PC-9 (cell line): ENCODE results near the gene MXD4. TPM values are rescaled to one million over a fixed set of nuclear protein-coding genes. Genes with fewer than 3 reads are reported as not detected.

ENCODE experiments used
- BruUV-seq: library from RNA; stranded (reverse); fragments of 400-500 nt; replicated peaks from 2 replicates; lab custom pipeline; 2021; lab: Mats Ljungman, UMichigan
- CTCF ChIA-PET: fragments of 300-600 bp; sonication (Branson Sonifier 250); formaldehyde crosslinking; loops from one replicate; lab custom pipeline; 2022; ENCODE audit warnings: antibody characterized with exemption; lab: Charles Lee
- POLR2A ChIA-PET: fragments of 300-600 bp; sonication (Branson Sonifier 250); formaldehyde crosslinking; loops from one replicate; lab custom pipeline; 2022; ENCODE audit warnings: antibody characterized with exemption; ENCODE audit not compliant: unreplicated experiment; lab: Charles Lee
- DNase-seq, 2 experiments: peaks; one replicate each; pipeline versions ENCODE4 v3.0.0 to v3.0.0-alpha.2; 2015 to 2022; ENCODE audit warnings: mixed read lengths in 1 of 2
- H2AFZ ChIP-seq: fragments of 200-600 bp; sonication (generic); 2 replicates; pipeline ENCODE4 v1.8.1; 2017; ENCODE audit warnings: antibody characterized with exemption
- H3F3A ChIP-seq: fragments of 200-600 bp; sonication (generic); 2 replicates; pipeline ENCODE4 v1.8.1; 2017; ENCODE audit warnings: antibody characterized with exemption, mild to moderate bottlenecking, low read depth; ENCODE audit not compliant: insufficient read depth
- H3K27ac ChIP-seq: fragments of 200-600 bp; sonication (generic); 2 replicates; pipeline ENCODE4 v1.6.1; 2016; ENCODE audit warnings: mixed run types
- H3K27me3 ChIP-seq: fragments of 200-600 bp; sonication (generic); 2 replicates; pipeline ENCODE4 v1.6.1; 2016; ENCODE audit warnings: low read depth, mixed run types; ENCODE audit not compliant: insufficient read depth
- H3K36me3 ChIP-seq: fragments of 200-600 bp; sonication (generic); 2 replicates; pipeline ENCODE4 v1.6.1; 2016; ENCODE audit warnings: low read depth, mixed run types
- H3K4me1 ChIP-seq: fragments of 200-600 bp; sonication (generic); replicated peaks from 2 replicates; pipeline ENCODE4 v1.6.1; 2016; ENCODE audit warnings: mixed run types; ENCODE audit not compliant: insufficient read depth
- H3K4me2 ChIP-seq: fragments of 200-600 bp; sonication (generic); 2 replicates; pipeline ENCODE4 v1.6.1; 2017; ENCODE audit warnings: mixed run types
- H3K4me3 ChIP-seq: fragments of 200-600 bp; sonication (generic); 2 replicates; pipeline ENCODE4 v1.6.1; 2016; ENCODE audit warnings: mixed run types
- H3K79me2 ChIP-seq: fragments of 200-600 bp; sonication (generic); 2 replicates; pipeline ENCODE4 v1.6.1; 2017; ENCODE audit warnings: low read depth, mixed run types
- H3K9me2 ChIP-seq: fragments of 200-600 bp; sonication (generic); 2 replicates; pipeline ENCODE4 v1.8.1; 2017; ENCODE audit warnings: mild to moderate bottlenecking; ENCODE audit not compliant: insufficient read depth
- H3K9me3 ChIP-seq: fragments of 200-600 bp; sonication (generic); 2 replicates; pipeline ENCODE4 v1.8.1; 2016; ENCODE audit warnings: low read depth; ENCODE audit not compliant: insufficient read depth
- H4K20me1 ChIP-seq: fragments of 200-600 bp; sonication (generic); 2 replicates; pipeline ENCODE4 v1.8.1; 2017; ENCODE audit not compliant: insufficient read depth
- EZH2 ChIP-seq: fragments of 200-600 bp; sonication (generic); IDR thresholded peaks from 2 replicates; pipeline ENCODE4 v1.8.0; 2017; ENCODE audit warnings: antibody characterized with exemption, low read depth
- intact Hi-C: fragments of 100-400 bp; cut with micrococcal nuclease; formaldehyde crosslinking; loops from one replicate; pipeline ENCODE4 v1.10.0; 2022; ENCODE audit not compliant: unreplicated experiment
- total RNA-seq: library from RNA; stranded (reverse); gene quantifications from 2 replicates; pipeline ENCODE4 v1.2.3, GENCODE V29; 2021
- TF ChIP-seq, protein P1 (sequence below): fragments of 200-600 bp; sonication (generic); conservative IDR thresholded peaks from 2 replicates; pipeline ENCODE4 v1.6.1; 2017; ENCODE audit warnings: mixed run types, antibody characterized with exemption, mild to moderate bottlenecking, moderate library complexity

The MXD4 gene
- total RNA-seq, 1 experiment from 2014 or later: 37.0 TPM

DNA sequence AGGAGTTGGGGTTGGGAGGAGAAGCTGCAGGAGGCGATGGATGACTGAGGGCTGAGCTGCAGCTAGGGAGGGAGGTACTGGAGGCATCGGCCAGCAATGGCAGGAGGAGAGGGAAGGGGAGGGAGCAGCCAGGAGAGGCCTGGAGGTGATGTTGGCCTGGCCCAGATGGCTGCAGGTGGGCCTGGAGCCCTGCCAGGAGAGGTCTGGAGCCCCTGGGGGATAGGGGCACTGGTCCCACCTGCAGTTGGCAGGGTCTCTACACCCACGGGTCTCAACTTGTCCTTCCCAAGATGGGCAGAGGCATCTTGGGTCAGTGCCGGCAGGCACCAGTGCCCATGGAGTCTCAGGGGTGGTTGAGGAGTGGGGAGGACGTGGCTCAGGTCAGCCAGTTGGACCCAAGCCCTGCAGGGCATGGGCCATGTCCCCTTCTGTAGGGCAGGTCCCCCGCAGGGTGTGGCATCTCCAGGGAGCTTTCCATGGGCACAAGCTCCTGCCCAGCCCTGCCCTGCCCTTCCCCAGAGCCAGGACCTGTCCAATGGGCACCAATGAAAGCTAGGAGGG is 2.7 kb upstream of the MXD4 start:
- Histone ChIP-seq H4K20me1 (no peaks in the 10 kb centered on the region), H3K27me3 (peaks cover 27% of the 10 kb centered on the region), H3K4me3 (no peak overlapping the region), H3F3A (no peaks in the 10 kb centered on the region), H3K79me2 (no peaks in the 10 kb centered on the region), H3K27ac (no peak overlapping the region), H3K4me2 (no peak overlapping the region), H3K9me3 (no peaks in the 10 kb centered on the region), H2AFZ (no peak overlapping the region), H3K9me2 (no peaks in the 10 kb centered on the region), H3K36me3 (no peaks in the 10 kb centered on the region), H3K4me1 (peaks cover 9% of the 10 kb centered on the region; the same call in 1 of the 2 replicates)
- TF ChIP-seq, protein P1, sequence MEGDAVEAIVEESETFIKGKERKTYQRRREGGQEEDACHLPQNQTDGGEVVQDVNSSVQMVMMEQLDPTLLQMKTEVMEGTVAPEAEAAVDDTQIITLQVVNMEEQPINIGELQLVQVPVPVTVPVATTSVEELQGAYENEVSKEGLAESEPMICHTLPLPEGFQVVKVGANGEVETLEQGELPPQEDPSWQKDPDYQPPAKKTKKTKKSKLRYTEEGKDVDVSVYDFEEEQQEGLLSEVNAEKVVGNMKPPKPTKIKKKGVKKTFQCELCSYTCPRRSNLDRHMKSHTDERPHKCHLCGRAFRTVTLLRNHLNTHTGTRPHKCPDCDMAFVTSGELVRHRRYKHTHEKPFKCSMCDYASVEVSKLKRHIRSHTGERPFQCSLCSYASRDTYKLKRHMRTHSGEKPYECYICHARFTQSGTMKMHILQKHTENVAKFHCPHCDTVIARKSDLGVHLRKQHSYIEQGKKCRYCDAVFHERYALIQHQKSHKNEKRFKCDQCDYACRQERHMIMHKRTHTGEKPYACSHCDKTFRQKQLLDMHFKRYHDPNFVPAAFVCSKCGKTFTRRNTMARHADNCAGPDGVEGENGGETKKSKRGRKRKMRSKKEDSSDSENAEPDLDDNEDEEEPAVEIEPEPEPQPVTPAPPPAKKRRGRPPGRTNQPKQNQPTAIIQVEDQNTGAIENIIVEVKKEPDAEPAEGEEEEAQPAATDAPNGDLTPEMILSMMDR: no peak
- no peak for TF ChIP-seq EZH2
- CTCF ChIA-PET: no interaction called here
- intact Hi-C loops: loop anchor here (5.0 kb wide), 1 partner anchor 203 kb away; the partner anchor contains the start of gene RNF4
- POLR2A ChIA-PET: no interaction called here
- no peak for DNase-seq
- BruUV-seq: no TSS peak

DNA sequence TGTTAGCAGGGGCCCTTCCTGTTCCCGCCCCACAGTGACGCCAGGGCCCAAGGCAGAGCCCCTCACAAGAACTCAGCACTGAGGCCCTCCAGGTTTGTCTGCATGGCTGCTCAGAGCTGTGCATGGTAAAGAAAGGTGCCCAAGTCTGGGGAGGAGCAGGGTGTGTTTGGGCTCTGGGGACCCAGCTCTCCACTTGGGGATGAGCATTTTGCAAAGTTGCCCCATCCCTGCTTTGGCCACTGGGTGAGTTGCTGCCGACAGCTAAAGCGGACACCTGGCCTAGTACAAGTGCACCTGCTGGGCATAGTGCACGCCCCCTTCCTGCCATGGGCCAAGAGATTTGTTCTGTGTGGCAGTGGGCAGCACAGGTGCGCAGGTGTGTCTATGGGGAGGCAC is 2.0 kb upstream of the MXD4 start:
- H3K4me2 ChIP-seq: no peak overlapping the region
- intact Hi-C loops: loop anchor here (2.0 to 5.0 kb wide), 2 partner anchors 149 to 203 kb away; partner anchors contain the start of gene RNF4
- no TSS peak for BruUV-seq
- ChIA-PET CTCF (no interaction called here), POLR2A (no interaction called here)
- DNase-seq: no peak
- no peaks in the 10 kb centered on the region for H3F3A ChIP-seq
- H3K27me3 ChIP-seq: peaks cover 20% of the 10 kb centered on the region
- TF ChIP-seq, protein P1: no peak
- TF ChIP-seq EZH2: no peak
- H4K20me1 ChIP-seq: no peaks in the 10 kb centered on the region
- no peaks in the 10 kb centered on the region for H3K36me3 ChIP-seq
- H3K9me3 ChIP-seq: no peaks in the 10 kb centered on the region
- H2AFZ ChIP-seq: no peak overlapping the region
- no peak overlapping the region for H3K4me3 ChIP-seq
- H3K27ac ChIP-seq: no peak overlapping the region
- no peaks in the 10 kb centered on the region for H3K79me2 ChIP-seq
- H3K9me2 ChIP-seq: no peaks in the 10 kb centered on the region
- peaks cover 9% of the 10 kb centered on the region; the same call in 1 of the 2 replicates for H3K4me1 ChIP-seq

DNA sequence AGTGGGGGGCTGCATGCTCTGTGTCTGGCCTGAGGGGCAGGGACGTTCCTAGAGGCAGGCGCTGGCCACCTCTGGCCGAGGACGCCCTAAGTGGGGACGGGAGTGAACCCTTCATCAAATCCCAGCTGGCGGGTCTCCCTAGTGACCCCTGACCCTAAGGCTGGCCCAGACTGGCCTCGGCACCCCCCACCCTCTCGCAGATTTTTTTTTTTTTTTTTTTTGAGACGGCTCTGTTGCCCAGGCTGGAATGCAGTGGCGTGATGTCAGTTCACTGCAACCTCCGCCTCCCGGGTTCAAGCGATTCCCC is 988 bp upstream of the MXD4 start:
- CTCF ChIA-PET: no interaction called here
- BruUV-seq: no TSS peak
- no peak for DNase-seq
- TF ChIP-seq, protein P1: no peak
- no peak for TF ChIP-seq EZH2
- Histone ChIP-seq H3K27ac (no peak overlapping the region), H4K20me1 (0 out of 2 replicates have a peak, but pooled peaks cover 1% of the 10 kb centered on the region), H3F3A (no peaks in the 10 kb centered on the region), H3K79me2 (no peaks in the 10 kb centered on the region), H3K4me2 (peak overlapping the region; percentile 89), H3K27me3 (peaks cover 10% of the 10 kb centered on the region), H3K36me3 (no peaks in the 10 kb centered on the region), H3K9me2 (no peaks in the 10 kb centered on the region), H2AFZ (peak overlapping the region; percentile 88; the same call in 1 of the 2 replicates), H3K4me3 (peak overlapping the region; percentile 62; the same call in 1 of the 2 replicates), H3K4me1 (peaks cover 9% of the 10 kb centered on the region; the same call in 1 of the 2 replicates), H3K9me3 (no peaks in the 10 kb centered on the region)
- POLR2A ChIA-PET: no interaction called here
- intact Hi-C loops: loop anchor here (1.0 to 5.0 kb wide), 5 partner anchors 21 to 204 kb away; partner anchors contain the start of genes CFAP99, HAUS3, POLN and RNF4
